ENCODE measurements around the gene CNTNAP5. TPM values are rescaled to one million over a fixed set of nuclear protein-coding genes. Genes with fewer than 3 reads are reported as not detected.

The CNTNAP5 gene
- total RNA-seq, 1 donor from 2014 or later = 22.0 TPM

GRCh38 chr2:124211461-124211860 is 186.4 kb downstream of the CNTNAP5 start:
- Mint-ChIP-seq H3K4me3 (ENCODE audit: unreplicated experiment) (no peak overlapping the region), H3K27me3 (ENCODE audit: unreplicated experiment) (peaks cover 2% of the 10 kb centered on the region), H3K27ac (ENCODE audit: unreplicated experiment) (no peak overlapping the region), H3K36me3 (ENCODE audit: unreplicated experiment) (no peaks in the 10 kb centered on the region), H3K4me1 (ENCODE audit: low read depth, unreplicated experiment) (peaks cover 7% of the 10 kb centered on the region), H3K9me3 (ENCODE audit: unreplicated experiment) (no peaks in the 10 kb centered on the region)
- TF ChIP-seq CTCF (IDR thresholded peaks at IDR 0.05; ENCODE audit: partially characterized antibody, unreplicated experiment) = no peak
- no peak for DNase-seq

GRCh38 chr2:124213977-124214587 is 189.0 kb downstream of the CNTNAP5 start:
- Mint-ChIP-seq H3K36me3 (ENCODE audit: unreplicated experiment) (no peaks in the 10 kb centered on the region), H3K27me3 (ENCODE audit: unreplicated experiment) (peaks cover 2% of the 10 kb centered on the region), H3K4me1 (ENCODE audit: low read depth, unreplicated experiment) (peaks cover 7% of the 10 kb centered on the region), H3K9me3 (ENCODE audit: unreplicated experiment) (no peaks in the 10 kb centered on the region), H3K4me3 (ENCODE audit: unreplicated experiment) (no peak overlapping the region), H3K27ac (ENCODE audit: unreplicated experiment) (peak overlapping the region; percentile 36)
- no peak for TF ChIP-seq CTCF (IDR thresholded peaks at IDR 0.05; ENCODE audit: partially characterized antibody, unreplicated experiment)
- no peak for DNase-seq

GRCh38 chr2:124246170-124246569 is 221.1 kb downstream of the CNTNAP5 start:
- H3K9me3 Mint-ChIP-seq (ENCODE audit: unreplicated experiment) = no peaks in the 10 kb centered on the region
- no peak overlapping the region for H3K27ac Mint-ChIP-seq (ENCODE audit: unreplicated experiment)
- H3K27me3 Mint-ChIP-seq (ENCODE audit: unreplicated experiment) = no peaks in the 10 kb centered on the region
- DNase-seq = no peak
- no peak overlapping the region for H3K4me3 Mint-ChIP-seq (ENCODE audit: unreplicated experiment)
- H3K4me1 Mint-ChIP-seq (ENCODE audit: low read depth, unreplicated experiment) = no peaks in the 10 kb centered on the region
- TF ChIP-seq CTCF (IDR thresholded peaks at IDR 0.05; ENCODE audit: partially characterized antibody, unreplicated experiment) = no peak
- H3K36me3 Mint-ChIP-seq (ENCODE audit: unreplicated experiment) = no peaks in the 10 kb centered on the region

GRCh38 chr2:124248386-124248785 is 223.3 kb downstream of the CNTNAP5 start:
- no peaks in the 10 kb centered on the region for H3K9me3 Mint-ChIP-seq (ENCODE audit: unreplicated experiment)
- TF ChIP-seq CTCF (IDR thresholded peaks at IDR 0.05; ENCODE audit: partially characterized antibody, unreplicated experiment) = no peak

GRCh38 chr2:124250433-124250832 is 225.3 kb downstream of the CNTNAP5 start:
- Mint-ChIP-seq H3K9me3 (ENCODE audit: unreplicated experiment) (peaks cover 2% of the 10 kb centered on the region), H3K4me3 (ENCODE audit: unreplicated experiment) (no peak overlapping the region), H3K36me3 (ENCODE audit: unreplicated experiment) (no peaks in the 10 kb centered on the region), H3K27me3 (ENCODE audit: unreplicated experiment) (no peaks in the 10 kb centered on the region), H3K27ac (ENCODE audit: unreplicated experiment) (no peak overlapping the region), H3K4me1 (ENCODE audit: low read depth, unreplicated experiment) (no peaks in the 10 kb centered on the region)
- no peak for DNase-seq
- TF ChIP-seq CTCF (IDR thresholded peaks at IDR 0.05; ENCODE audit: partially characterized antibody, unreplicated experiment) = no peak

More at GRCh38 chr2:124248386-124248785, 223.3 kb downstream of the CNTNAP5 start:
- Mint-ChIP-seq H3K27ac (ENCODE audit: unreplicated experiment) (no peak overlapping the region), H3K27me3 (ENCODE audit: unreplicated experiment) (no peaks in the 10 kb centered on the region), H3K4me3 (ENCODE audit: unreplicated experiment) (no peak overlapping the region), H3K36me3 (ENCODE audit: unreplicated experiment) (no peaks in the 10 kb centered on the region), H3K4me1 (ENCODE audit: low read depth, unreplicated experiment) (no peaks in the 10 kb centered on the region)
- DNase-seq = no peak
